Ishikawa (cell line): ENCODE results near the gene PLK4.

Source experiments
- CEBPB ChIP-seq: IDR thresholded peaks from 2 replicates; pipeline ENCODE4 v1.6.1; 2012
- CREB1 ChIP-seq: IDR thresholded peaks from 2 replicates; pipeline ENCODE4 v1.6.1; 2012; ENCODE audit warnings: low read depth
- EP300 ChIP-seq: IDR thresholded peaks from 2 replicates; pipeline ENCODE4 v1.6.1; 2012; ENCODE audit warnings: borderline replicate concordance
- FOXM1 ChIP-seq: IDR thresholded peaks from 2 replicates; pipeline ENCODE4 v1.6.1; 2012; ENCODE audit warnings: low read depth, borderline replicate concordance
- NFIC ChIP-seq: IDR thresholded peaks from 2 replicates; pipeline ENCODE4 v1.6.1; 2012
- RAD21 ChIP-seq: IDR thresholded peaks from 2 replicates; pipeline ENCODE4 v1.6.1; 2012; ENCODE audit warnings: low read depth
- REST ChIP-seq: IDR thresholded peaks from 2 replicates; pipeline ENCODE4 v1.6.1; 2012; ENCODE audit warnings: low read depth, mild to moderate bottlenecking
- TAF1 ChIP-seq: IDR thresholded peaks from 2 replicates; pipeline ENCODE4 v1.6.1; 2012; ENCODE audit warnings: low read depth, mild to moderate bottlenecking
- TCF12 ChIP-seq: IDR thresholded peaks from 2 replicates; pipeline ENCODE4 v1.6.1; 2012; ENCODE audit warnings: low read depth

GRCh38 chr4:127844601-127845116, 36.0 kb upstream of the PLK4 start:
- TF ChIP-seq NFIC (no peak), REST (no peak), TCF12 (no peak), CEBPB (no peak), RAD21 (no peak), EP300 (no peak), CREB1 (no peak), FOXM1 (no peak), TAF1 (no peak)
